HG03460 (cell line): ENCODE measurements around the gene OCA2.
A peak's percentile ranks its signal among the peaks of the same experiment; 100 is the strongest.

Experiments
- ATAC-seq: cut with Tn5 transposase; IDR thresholded peaks from one replicate; pipeline ENCODE4 v1.9.1; 2021; ENCODE audit not compliant: unreplicated experiment

Gene OCA2

GRCh38 chr15:28105793-28106192 is 6.7 kb upstream of the OCA2 start:
- ATAC-seq = no peak

GRCh38 chr15:28105224-28105791 is 6.2 kb upstream of the OCA2 start:
- no peak for ATAC-seq

- no peak for ATAC-seq
Observed at GRCh38 chr15:28104326-28104725, 5.2 kb upstream of the OCA2 start.

- ATAC-seq = no peak
Observed at GRCh38 chr15:28103831-28104230, 4.7 kb upstream of the OCA2 start.

- ATAC-seq = no peak
Observed at GRCh38 chr15:28101983-28102441, 2.9 kb upstream of the OCA2 start.

- no peak for ATAC-seq
Observed at GRCh38 chr15:28101201-28101600, 2.1 kb upstream of the OCA2 start.

- no peak for ATAC-seq
Observed at GRCh38 chr15:28100516-28101195, 1.5 kb upstream of the OCA2 start.

GRCh38 chr15:28099555-28100140 is 533 bp upstream of the OCA2 start:
- ATAC-seq = no peak

- no peak for ATAC-seq
Observed at GRCh38 chr15:28098360-28098765, 752 bp downstream of the OCA2 start.

- ATAC-seq = no peak
Observed at GRCh38 chr15:28097656-28098359, 1.3 kb downstream of the OCA2 start.

- ATAC-seq = no peak
Observed at GRCh38 chr15:28096670-28097431, 2.3 kb downstream of the OCA2 start.

- peak; percentile 5 for ATAC-seq
Observed at GRCh38 chr15:28096411-28096669, 2.8 kb downstream of the OCA2 start.

GRCh38 chr15:28094732-28095521 is 4.2 kb downstream of the OCA2 start:
- no peak for ATAC-seq

GRCh38 chr15:28093752-28094535 is 5.2 kb downstream of the OCA2 start:
- ATAC-seq = no peak

- no peak for ATAC-seq
Observed at GRCh38 chr15:28091313-28091712, 7.8 kb downstream of the OCA2 start.

- ATAC-seq = peak; percentile 98
Observed at GRCh38 chr15:28086175-28086703, 12.9 kb downstream of the OCA2 start.

- no peak for ATAC-seq
Observed at GRCh38 chr15:28085489-28086174, 13.5 kb downstream of the OCA2 start.

GRCh38 chr15:28084547-28084946 is 14.6 kb downstream of the OCA2 start:
- ATAC-seq = no peak
